IMR-90 (cell line): Measurements from ENCODE around the gene PITX1. TPM values are rescaled to one million over a fixed set of nuclear protein-coding genes. Genes with fewer than 3 reads are reported as not detected.

Source experiments
- ATAC-seq: fragments of 200-7000 bp; cut with Tn5 transposase; 2 replicates; pipeline ENCODE4 v1.9.1; 2020; ENCODE audit warnings: low read depth, mild to moderate bottlenecking, moderate library complexity
- BruUV-seq: library from RNA; stranded (reverse); fragments of 400-500 nt; replicated peaks from 2 replicates; lab custom pipeline; 2021; lab: Mats Ljungman, UMichigan
- CTCF ChIA-PET: fragments of 300-600 bp; formaldehyde crosslinking; extraction: SDS; loops from one replicate; lab custom pipeline; 2021; ENCODE audit warnings: antibody characterized with exemption; lab: Yijun Ruan, JAX
- POLR2A ChIA-PET: fragments of 300-600 bp; sonication (Branson Sonifier 250); formaldehyde crosslinking; loops from one replicate; lab custom pipeline; 2022; ENCODE audit warnings: antibody characterized with exemption; ENCODE audit not compliant: unreplicated experiment; lab: Charles Lee
- DNase-seq: peaks from one replicate; pipeline ENCODE4 v3.0.0; 2013
- H2AFZ ChIP-seq: replicated peaks from 2 replicates; pipeline ENCODE3; 2013; ENCODE audit warnings: low read length, mild to moderate bottlenecking; ENCODE audit not compliant: poor library complexity
- H2AK5ac ChIP-seq: 2 replicates; pipeline ENCODE4 v1.6.1; 2013; ENCODE audit warnings: low read depth, low read length, inconsistent platforms
- H2AK9ac ChIP-seq: replicated peaks from 2 replicates; pipeline ENCODE3; 2013; ENCODE audit warnings: mild to moderate bottlenecking, low read depth, low read length, moderate library complexity; ENCODE audit not compliant: poor library complexity
- H2BK120ac ChIP-seq: 2 replicates; pipeline ENCODE4 v1.6.1; 2013; ENCODE audit warnings: low read depth, low read length, inconsistent platforms
- H2BK15ac ChIP-seq: 3 replicates; pipeline ENCODE4 v1.6.1; 2013; ENCODE audit warnings: low read depth, low read length, inconsistent platforms
- H2BK20ac ChIP-seq: 2 replicates; pipeline ENCODE4 v1.6.1; 2013; ENCODE audit warnings: low read depth, mild to moderate bottlenecking, inconsistent platforms, low read length, moderate library complexity
- H2BK5ac ChIP-seq: 2 replicates; pipeline ENCODE4 v1.6.1; 2013; ENCODE audit warnings: mild to moderate bottlenecking, low read depth, low read length, inconsistent platforms; ENCODE audit not compliant: poor library complexity, severe bottlenecking
- H3K14ac ChIP-seq: replicated peaks from 2 replicates; pipeline ENCODE4 v1.6.1; 2013; ENCODE audit warnings: low read depth, low read length, inconsistent platforms
- H3K18ac ChIP-seq: 2 replicates; pipeline ENCODE4 v1.6.1; 2013; ENCODE audit warnings: low read depth, low read length, control low read depth
- H3K23ac ChIP-seq: 2 replicates; pipeline ENCODE4 v1.6.1; 2013; ENCODE audit warnings: low read depth, low read length, inconsistent platforms
- H3K27ac ChIP-seq: 2 replicates; pipeline ENCODE4 v1.5.1; 2013; ENCODE audit warnings: mild to moderate bottlenecking, control low read depth, low read length; ENCODE audit not compliant: insufficient read depth
- H3K27me3 ChIP-seq: 2 replicates; pipeline ENCODE4 v1.6.1; 2013; ENCODE audit warnings: low read length; ENCODE audit not compliant: control insufficient read depth, insufficient read depth
- H3K36me3 ChIP-seq: 2 replicates; pipeline ENCODE4 v1.6.1; 2013; ENCODE audit warnings: low read length, mixed read lengths; ENCODE audit not compliant: control insufficient read depth, insufficient read depth
- H3K4ac ChIP-seq: 2 replicates; pipeline ENCODE4 v1.6.1; 2013; ENCODE audit warnings: low read depth, low read length, inconsistent platforms
- H3K4me1 ChIP-seq: 2 replicates; pipeline ENCODE4 v1.6.1; 2013; ENCODE audit warnings: low read length, mixed read lengths; ENCODE audit not compliant: control insufficient read depth, insufficient read depth
- H3K4me2 ChIP-seq: 2 replicates; pipeline ENCODE4 v1.6.1; 2013; ENCODE audit warnings: low read depth, mild to moderate bottlenecking, control low read depth, low read length, moderate library complexity
- H3K4me3 ChIP-seq: 2 replicates; pipeline ENCODE4 v1.5.1; 2013; ENCODE audit warnings: low read depth, mild to moderate bottlenecking, control low read depth, low read length, moderate library complexity; ENCODE audit not compliant: insufficient read depth
- H3K56ac ChIP-seq: 2 replicates; pipeline ENCODE4 v1.6.1; 2013; ENCODE audit warnings: low read length, inconsistent platforms; ENCODE audit not compliant: insufficient read depth; ENCODE audit errors: extremely low read depth
- H3K79me1 ChIP-seq, 2 experiments: 2 replicates each; pipeline ENCODE4 v1.6.1; 2013; ENCODE audit warnings: low read length in 2 of 2, inconsistent platforms in 1 of 2, low read depth in 1 of 2
- H3K9ac ChIP-seq: 2 replicates; pipeline ENCODE4 v1.6.1; 2013; ENCODE audit warnings: low read depth, low read length, control low read depth
- H3K9me1 ChIP-seq: 2 replicates; pipeline ENCODE4 v1.6.1; 2013; ENCODE audit warnings: low read length, inconsistent platforms; ENCODE audit not compliant: insufficient read depth
- H3K9me3 ChIP-seq: 2 replicates; pipeline ENCODE4 v1.6.1; 2013; ENCODE audit warnings: low read length; ENCODE audit not compliant: control insufficient read depth, insufficient read depth
- H4K20me1 ChIP-seq: 2 replicates; pipeline ENCODE4 v1.6.1; 2013; ENCODE audit warnings: low read length, inconsistent platforms; ENCODE audit not compliant: insufficient read depth
- H4K5ac ChIP-seq: 2 replicates; pipeline ENCODE4 v1.6.1; 2013; ENCODE audit warnings: mild to moderate bottlenecking, low read depth, low read length, control low read depth
- H4K8ac ChIP-seq, 2 experiments: 2 replicates each; pipeline ENCODE4 v1.6.1; 2013; ENCODE audit warnings: low read depth in 2 of 2, low read length in 2 of 2, control low read depth in 1 of 2, inconsistent platforms in 1 of 2
- H4K91ac ChIP-seq: 2 replicates; pipeline ENCODE4 v1.6.1; 2013; ENCODE audit warnings: low read depth, low read length, inconsistent platforms; ENCODE audit not compliant: insufficient read depth
- BHLHE40 ChIP-seq: fragments of 150-350 bp; IDR thresholded peaks from 2 replicates; pipeline ENCODE4 v1.6.1; 2016; ENCODE audit warnings: mild to moderate bottlenecking, low read depth, low read length
- CEBPB ChIP-seq: IDR thresholded peaks from 2 replicates; pipeline ENCODE4 v1.6.1; 2012; ENCODE audit warnings: low read depth, low read length, improper control_type of control experiment
- CHD1 ChIP-seq: IDR thresholded peaks from 2 replicates; pipeline ENCODE4 v1.6.1; 2012; ENCODE audit warnings: low read depth, low read length, improper control_type of control experiment
- CTCF ChIP-seq: conservative IDR thresholded peaks from 2 replicates; pipeline ENCODE4 v1.5.1; 2012; ENCODE audit warnings: mild to moderate bottlenecking, low read depth, low read length, improper control_type of control experiment
- MAFK ChIP-seq: IDR thresholded peaks from 2 replicates; pipeline ENCODE4 v1.6.1; 2012; ENCODE audit warnings: low read depth, low read length, improper control_type of control experiment
- MAZ ChIP-seq: IDR thresholded peaks from 2 replicates; pipeline ENCODE4 v1.6.1; 2012; ENCODE audit warnings: low read depth, mild to moderate bottlenecking, low read length, improper control_type of control experiment, moderate library complexity, borderline replicate concordance
- MXI1 ChIP-seq: IDR thresholded peaks from 2 replicates; pipeline ENCODE4 v1.6.1; 2012; ENCODE audit warnings: low read depth, mild to moderate bottlenecking, low read length, moderate library complexity, borderline replicate concordance
- NFE2L2 ChIP-seq: fragments of 150-350 bp; IDR thresholded peaks from 2 replicates; pipeline ENCODE4 v1.6.1; 2016; ENCODE audit warnings: low read depth, mild to moderate bottlenecking, low read length
- POLR2A ChIP-seq: IDR thresholded peaks from 2 replicates; pipeline ENCODE4 v1.6.1; 2012; ENCODE audit warnings: mild to moderate bottlenecking, low read depth, low read length
- RAD21 ChIP-seq: IDR thresholded peaks from 2 replicates; pipeline ENCODE4 v1.6.1; 2012; ENCODE audit warnings: low read length, improper control_type of control experiment
- RCOR1 ChIP-seq: IDR thresholded peaks from 2 replicates; pipeline ENCODE4 v1.6.1; 2012; ENCODE audit warnings: mild to moderate bottlenecking, low read length, improper control_type of control experiment; ENCODE audit not compliant: insufficient replicate concordance
- RFX5 ChIP-seq: IDR thresholded peaks from 2 replicates; pipeline ENCODE4 v1.8.0; 2012; ENCODE audit warnings: low read depth, mild to moderate bottlenecking, low read length, moderate library complexity
- SMC3 ChIP-seq: fragments of 150-350 bp; IDR thresholded peaks from 2 replicates; pipeline ENCODE4 v1.6.1; 2016; ENCODE audit warnings: low read depth, mild to moderate bottlenecking, antibody characterized with exemption, low read length, moderate library complexity
- WGBS, 2 experiments: methylation state at CpG; one replicate each; pipeline versions ENCODE4 v1.1.5 to v1.1.7; 2013; ENCODE audit warnings: missing lambda C conversion rate in 2 of 2; ENCODE audit not compliant: insufficient read length in 1 of 2; ENCODE audit errors: extremely low coverage in 2 of 2; 5-methylcytosine and 5-hydroxymethylcytosine counted together
- dilution Hi-C: fragments of 300-500 bp; cut with HindIII; formaldehyde crosslinking; loops from one replicate; pipeline ENCODE4 v1.14.3; 2018; ENCODE audit warnings: low sequenced_read_pairs; ENCODE audit not compliant: unreplicated experiment
- in situ Hi-C: fragments of 300-500 bp; cut with MboI; formaldehyde crosslinking; loops from 3 replicates; pipeline ENCODE4 v1.14.3; 2019; ENCODE audit warnings: low sequenced_read_pairs, inconsistent platforms, mixed read lengths
- intact Hi-C: fragments of 100-400 bp; cut with micrococcal nuclease; formaldehyde crosslinking; loops from 2 replicates; pipeline ENCODE4 v1.10.0; 2022
- polyA plus RNA-seq, 3 experiments: library from polyadenylated mRNA; depleted of rRNA; stranded (reverse); fragments of >200 nt; gene quantifications; 2 replicates each; pipeline ENCODE4 v1.2.3, GENCODE V29; 2012; ENCODE audit warnings: low replicate concordance in 1 of 3
- total RNA-seq: library from RNA; depleted of rRNA; stranded (reverse); fragments of >200 nt; gene quantifications from 2 replicates; pipeline ENCODE4 v1.2.3, GENCODE V29; 2012

PITX1 gene
- total and polyA plus RNA-seq, 2 of the 4 experiments (the other 2 are of a cell fraction): 10.4 to 29.8 TPM

GRCh38 chr5:135065306-135066265 lies 31.6 kb upstream of the PITX1 start:
- WGBS, 2 experiments: 31% methylated on average over 3 of the region's 16 CpGs; no CpG with 5 or more reads in 1 of the 2 experiments
- BruUV-seq: no TSS peak
- in situ Hi-C loops: no loop called here
- Histone ChIP-seq H3K23ac (no peak overlapping the region), H3K14ac (no peak overlapping the region), H4K91ac (no peak overlapping the region), H3K18ac (no peak overlapping the region), H3K79me1 (no peaks in the 10 kb centered on the region), H3K27me3 (peaks cover 6% of the 10 kb centered on the region; the same call in 1 of the 2 replicates), H2AFZ (no peak overlapping the region), H3K36me3 (peaks cover 3% of the 10 kb centered on the region; the same call in 1 of the 2 replicates), H3K9ac (no peak overlapping the region), H3K56ac (no peak overlapping the region), H2AK9ac (peak overlapping the region; percentile 61), H2BK20ac (no peak overlapping the region), H4K20me1 (no peaks in the 10 kb centered on the region), H2BK15ac (no peak overlapping the region), H2BK120ac (no peak overlapping the region), H3K4me2 (no peak overlapping the region), H4K5ac (no peak overlapping the region), H3K27ac (no peak overlapping the region), H3K4me1 (no peaks in the 10 kb centered on the region), H3K9me3 (no peaks in the 10 kb centered on the region), H2BK5ac (no peak overlapping the region), H3K4me3 (no peak overlapping the region), H4K8ac (no peak overlapping the region), H2AK5ac (no peak overlapping the region), H3K4ac (no peak overlapping the region), H3K9me1 (0 out of 2 replicates have a peak, but pooled peaks cover 7% of the 10 kb centered on the region)
- POLR2A ChIA-PET: no interaction called here
- intact Hi-C loops: no loop called here
- TF ChIP-seq MXI1: no peak
- TF ChIP-seq CHD1: no peak
- TF ChIP-seq POLR2A: no peak
- TF ChIP-seq CEBPB: no peak
- TF ChIP-seq BHLHE40: no peak
- TF ChIP-seq MAZ: no peak
- no peak for TF ChIP-seq RCOR1
- TF ChIP-seq MAFK: no peak
- TF ChIP-seq NFE2L2: no peak
- TF ChIP-seq RAD21: no peak
- TF ChIP-seq CTCF: no peak
- TF ChIP-seq SMC3: no peak
- no peak for TF ChIP-seq RFX5
- CTCF ChIA-PET: no interaction called here
- no peak for DNase-seq
- dilution Hi-C loops: no loop called here
- no peak for ATAC-seq
